ENCODE results near the gene SLCO2A1.

Gene SLCO2A1

DNA sequence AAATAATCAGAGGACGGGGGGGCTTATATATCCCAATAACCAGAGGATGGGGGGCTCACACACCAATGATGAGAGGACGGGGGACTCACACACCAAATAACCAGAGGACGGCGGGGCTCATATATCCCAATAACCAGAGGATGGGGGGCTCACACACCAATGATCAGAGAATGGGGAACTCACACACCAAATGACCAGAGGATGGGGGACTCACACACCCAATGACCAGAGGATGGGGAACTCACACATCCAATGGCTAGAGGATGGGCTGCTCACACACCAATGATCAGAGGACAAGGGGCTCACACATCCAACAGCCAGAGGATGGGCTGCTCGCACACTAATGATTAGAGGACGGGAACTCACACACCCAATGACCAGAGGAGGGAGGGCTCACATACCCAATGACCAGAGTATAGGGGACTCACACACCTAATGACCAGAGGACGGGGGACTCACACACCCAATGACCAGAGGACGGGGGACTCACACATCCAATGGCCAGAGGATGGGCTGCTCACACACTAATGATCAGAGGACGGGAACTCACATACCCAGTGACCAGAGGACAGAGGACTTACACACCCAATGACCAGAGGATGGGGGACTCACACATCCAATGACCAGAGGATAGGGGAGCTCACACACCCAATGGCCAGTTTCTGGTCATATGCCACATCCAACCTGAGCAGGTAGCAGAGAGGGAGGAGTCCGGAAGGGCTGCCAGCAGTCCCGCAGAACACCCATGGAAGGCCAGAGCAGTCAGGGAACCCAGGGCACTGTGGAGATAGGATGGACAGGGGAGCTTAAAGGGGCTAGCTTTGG, 144.6 kb downstream of the SLCO2A1 start:
- H3K27me3 ChIP-seq (ENCODE audit: control insufficient read depth in 2 of 2, insufficient read depth in 2 of 2, low read length in 2 of 2), result no peaks in the 10 kb centered on the region
- no peaks in the 10 kb centered on the region for H3K9me3 ChIP-seq (ENCODE audit: control insufficient read depth in 2 of 2, low read length in 2 of 2)
- no peaks in the 10 kb centered on the region for H3K36me3 ChIP-seq (ENCODE audit: control insufficient read depth in 2 of 2, insufficient read depth in 2 of 2, low read length in 2 of 2)
- no peak overlapping the region for H3K27ac ChIP-seq (ENCODE audit: low read depth in 2 of 2, low read length in 2 of 2)
- no peak overlapping the region for H3K9ac ChIP-seq (ENCODE audit: low read depth in 1 of 2, low read length in 2 of 2)
- no peak overlapping the region for H3K4me3 ChIP-seq (ENCODE audit: low read length in 2 of 2)
- H3K4me1 ChIP-seq (ENCODE audit: control insufficient read depth in 2 of 2, insufficient read depth in 2 of 2, low read length in 2 of 2), result peaks cover 3 to 6% of the 10 kb centered on the region in 2 donors

DNA sequence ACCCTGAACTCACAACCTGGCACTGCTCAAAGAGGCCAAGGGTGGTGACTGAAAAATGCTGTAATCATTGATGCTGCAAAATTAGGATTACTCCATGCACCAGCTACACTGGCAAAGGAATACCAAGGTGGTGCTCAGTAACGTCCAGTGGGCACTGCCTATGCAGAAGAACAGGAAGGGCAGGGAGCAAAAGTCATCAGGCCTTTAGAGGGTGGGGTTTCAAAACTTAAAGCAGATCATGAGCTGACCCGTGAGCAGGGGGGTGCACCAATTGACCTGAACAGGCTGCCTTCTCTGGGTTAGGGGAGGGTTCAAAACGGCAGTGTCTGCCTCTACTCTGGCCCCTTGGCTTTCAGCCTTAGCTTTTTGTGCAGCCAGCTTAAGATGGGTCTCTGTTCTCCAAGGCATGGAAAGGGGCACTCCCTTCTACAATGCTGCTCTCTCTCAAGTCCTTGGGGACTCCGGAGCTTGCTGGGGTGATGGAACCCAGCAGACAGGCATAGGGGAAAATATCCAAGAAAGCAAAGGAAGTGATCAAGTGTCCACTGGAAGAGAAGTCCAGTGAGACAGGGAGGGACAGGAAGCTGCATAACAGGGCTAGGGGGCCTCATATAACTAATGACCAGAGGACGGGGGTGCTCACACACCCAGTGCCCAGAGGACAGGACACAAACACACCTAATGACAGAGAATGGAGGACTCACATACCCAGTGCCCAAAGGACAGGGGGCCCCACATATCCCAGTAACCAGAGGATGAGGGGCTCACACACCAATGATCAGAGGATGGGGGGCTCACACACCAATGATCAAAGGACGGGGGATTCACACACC, 145.5 kb downstream of the SLCO2A1 start:
- Histone ChIP-seq H3K9me3 (ENCODE audit: control insufficient read depth in 2 of 2, low read length in 2 of 2) (no peaks in the 10 kb centered on the region), H3K27me3 (ENCODE audit: control insufficient read depth in 2 of 2, insufficient read depth in 2 of 2, low read length in 2 of 2) (no peaks in the 10 kb centered on the region), H3K4me1 (ENCODE audit: control insufficient read depth in 2 of 2, insufficient read depth in 2 of 2, low read length in 2 of 2) (peaks cover 3 to 6% of the 10 kb centered on the region in 2 donors), H3K9ac (ENCODE audit: low read depth in 1 of 2, low read length in 2 of 2) (no peak overlapping the region), H3K4me3 (ENCODE audit: low read length in 2 of 2) (no peak overlapping the region), H3K27ac (ENCODE audit: low read depth in 2 of 2, low read length in 2 of 2) (no peak overlapping the region), H3K36me3 (ENCODE audit: control insufficient read depth in 2 of 2, insufficient read depth in 2 of 2, low read length in 2 of 2) (no peaks in the 10 kb centered on the region)

DNA sequence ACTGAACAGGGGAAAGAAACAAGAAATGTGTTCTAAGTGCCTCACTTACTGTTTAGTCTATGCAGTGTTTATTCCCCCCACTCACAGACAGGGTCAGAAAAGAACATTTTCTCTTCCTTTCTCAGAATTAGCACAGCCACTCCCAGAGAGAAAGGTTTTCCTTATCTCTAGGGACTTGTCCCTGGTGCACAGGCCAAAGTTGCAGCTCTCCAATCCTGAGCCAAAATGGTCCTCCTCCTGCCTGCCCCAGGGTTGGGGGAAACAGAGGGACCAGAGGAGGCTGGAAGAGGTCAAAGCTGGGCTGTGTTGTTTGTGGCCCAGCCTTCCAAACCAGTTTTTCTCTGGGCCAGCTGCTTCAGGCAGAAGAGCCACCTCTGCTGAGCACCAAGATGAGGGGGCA, 146.1 kb downstream of the SLCO2A1 start:
- H3K9ac ChIP-seq (ENCODE audit: low read depth in 1 of 2, low read length in 2 of 2), result no peak overlapping the region
- no peaks in the 10 kb centered on the region for H3K36me3 ChIP-seq (ENCODE audit: control insufficient read depth in 2 of 2, insufficient read depth in 2 of 2, low read length in 2 of 2)
- no peak overlapping the region for H3K4me3 ChIP-seq (ENCODE audit: low read length in 2 of 2)
- no peaks in the 10 kb centered on the region for H3K27me3 ChIP-seq (ENCODE audit: control insufficient read depth in 2 of 2, insufficient read depth in 2 of 2, low read length in 2 of 2)
- H3K27ac ChIP-seq (ENCODE audit: low read depth in 2 of 2, low read length in 2 of 2), result no peak overlapping the region
- H3K4me1 ChIP-seq (ENCODE audit: control insufficient read depth in 2 of 2, insufficient read depth in 2 of 2, low read length in 2 of 2), result peaks cover 3 to 6% of the 10 kb centered on the region in 2 donors
- H3K9me3 ChIP-seq (ENCODE audit: control insufficient read depth in 2 of 2, low read length in 2 of 2), result no peaks in the 10 kb centered on the region

DNA sequence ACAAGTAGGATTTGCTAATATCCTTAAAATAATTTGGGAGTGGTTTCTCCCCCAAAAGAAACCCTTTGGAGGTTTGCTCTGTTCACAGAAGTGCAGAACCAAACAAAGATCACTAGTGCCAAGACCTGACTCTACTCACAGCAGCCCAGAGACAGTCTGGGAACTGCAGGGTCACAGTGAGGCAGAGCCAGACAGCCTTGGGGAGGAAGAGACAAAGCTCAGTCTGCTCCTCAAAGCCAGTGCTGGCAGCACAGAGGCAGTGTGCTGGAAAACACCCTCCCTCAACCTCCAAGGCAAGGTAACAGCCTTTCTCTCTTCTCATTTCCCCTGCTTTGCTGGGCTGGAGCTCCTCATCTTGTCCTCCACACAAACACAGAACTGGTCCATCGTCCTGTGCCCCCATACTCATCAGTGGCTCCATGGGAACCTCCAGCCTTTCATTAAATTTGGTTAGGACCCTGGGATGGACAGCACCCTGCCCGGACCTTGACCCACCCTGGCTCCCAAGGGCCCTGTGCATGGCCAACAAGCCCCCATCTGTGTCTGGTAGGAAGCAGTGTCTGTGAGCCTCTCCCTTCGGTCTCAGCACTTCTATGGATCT, 146.6 kb downstream of the SLCO2A1 start:
- peaks cover 3 to 6% of the 10 kb centered on the region in 2 donors for H3K4me1 ChIP-seq (ENCODE audit: control insufficient read depth in 2 of 2, insufficient read depth in 2 of 2, low read length in 2 of 2)
- H3K9me3 ChIP-seq (ENCODE audit: control insufficient read depth in 2 of 2, low read length in 2 of 2), result no peaks in the 10 kb centered on the region
- H3K9ac ChIP-seq (ENCODE audit: low read depth in 1 of 2, low read length in 2 of 2), result no peak overlapping the region
- peak overlapping the region; percentile 44 to 52 for H3K27ac ChIP-seq (ENCODE audit: low read depth in 2 of 2, low read length in 2 of 2)
- H3K4me3 ChIP-seq (ENCODE audit: low read length in 2 of 2), result no peak overlapping the region
- no peaks in the 10 kb centered on the region for H3K27me3 ChIP-seq (ENCODE audit: control insufficient read depth in 2 of 2, insufficient read depth in 2 of 2, low read length in 2 of 2)
- H3K36me3 ChIP-seq (ENCODE audit: control insufficient read depth in 2 of 2, insufficient read depth in 2 of 2, low read length in 2 of 2), result no peaks in the 10 kb centered on the region

DNA sequence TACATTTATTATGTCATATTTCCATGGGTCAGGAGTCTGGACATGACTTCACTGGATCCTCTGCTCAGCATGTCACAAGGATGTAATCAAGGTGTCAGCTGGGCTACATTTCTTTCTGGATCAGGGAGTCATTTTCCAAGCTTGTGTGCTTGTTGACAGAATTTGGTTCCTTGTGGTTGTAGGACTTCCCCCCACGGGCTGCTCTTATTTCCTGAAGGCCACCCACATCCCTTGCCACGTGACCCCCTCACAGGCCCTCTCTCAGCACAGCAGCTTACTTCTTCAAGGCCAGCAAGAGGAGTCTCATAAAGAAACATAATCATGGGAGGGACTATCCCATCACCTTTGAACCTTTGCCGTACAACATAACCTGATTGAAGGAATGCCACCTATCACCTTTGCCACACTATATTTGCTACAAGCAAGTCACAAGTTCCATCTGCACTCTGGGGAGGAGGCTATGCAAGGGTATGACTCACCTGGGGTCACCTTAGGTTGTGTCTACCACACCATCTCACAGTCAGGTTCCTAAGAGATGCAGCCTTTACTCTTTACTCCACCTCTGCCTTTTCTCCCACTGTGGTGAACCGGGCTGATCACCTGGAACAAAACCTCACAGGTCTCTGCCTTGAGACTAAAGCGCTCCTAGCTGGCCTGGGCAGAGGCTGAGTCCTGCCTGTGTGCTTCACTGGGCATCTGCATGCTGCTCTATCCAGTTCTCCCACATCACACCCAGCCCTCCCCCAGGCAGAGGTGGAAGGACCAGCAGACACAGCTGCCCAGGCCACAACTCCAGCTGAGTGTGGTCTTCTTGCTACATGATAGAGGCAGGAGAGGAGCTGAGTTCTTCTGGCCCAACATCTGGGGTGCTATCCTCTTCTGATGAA, 147.5 kb downstream of the SLCO2A1 start:
- Histone ChIP-seq H3K36me3 (ENCODE audit: control insufficient read depth in 2 of 2, insufficient read depth in 2 of 2, low read length in 2 of 2) (no peaks in the 10 kb centered on the region), H3K27ac (ENCODE audit: low read depth in 2 of 2, low read length in 2 of 2) (peak overlapping the region; percentile 44 to 52), H3K9ac (ENCODE audit: low read depth in 1 of 2, low read length in 2 of 2) (no peak overlapping the region), H3K4me3 (ENCODE audit: low read length in 2 of 2) (no peak overlapping the region), H3K27me3 (ENCODE audit: control insufficient read depth in 2 of 2, insufficient read depth in 2 of 2, low read length in 2 of 2) (no peaks in the 10 kb centered on the region), H3K4me1 (ENCODE audit: control insufficient read depth in 2 of 2, insufficient read depth in 2 of 2, low read length in 2 of 2) (peaks cover 3 to 4% of the 10 kb centered on the region in 2 donors), H3K9me3 (ENCODE audit: control insufficient read depth in 2 of 2, low read length in 2 of 2) (no peaks in the 10 kb centered on the region)

DNA sequence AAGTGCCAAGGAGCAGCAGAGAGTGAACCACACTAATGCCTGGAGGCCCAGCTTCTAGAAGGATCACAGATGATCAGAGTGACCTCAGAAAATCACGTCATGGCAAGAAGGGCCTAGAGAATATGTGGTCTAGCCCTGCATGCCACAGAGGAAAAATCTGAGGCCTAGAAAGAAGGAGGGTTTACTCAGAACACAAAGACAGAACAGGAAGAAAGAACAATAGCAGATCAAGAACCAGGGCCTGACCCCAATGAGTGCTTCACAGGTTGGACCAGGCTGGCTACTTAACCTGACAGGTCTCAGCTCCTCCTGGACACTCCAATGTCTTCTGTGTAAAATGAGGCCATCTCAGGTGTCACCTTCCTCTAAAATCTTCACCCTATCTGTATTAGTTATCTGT, 148.2 kb downstream of the SLCO2A1 start:
- Histone ChIP-seq H3K4me1 (ENCODE audit: control insufficient read depth in 2 of 2, insufficient read depth in 2 of 2, low read length in 2 of 2) (peaks cover 3 to 4% of the 10 kb centered on the region in 2 donors), H3K9me3 (ENCODE audit: control insufficient read depth in 2 of 2, low read length in 2 of 2) (no peaks in the 10 kb centered on the region), H3K4me3 (ENCODE audit: low read length in 2 of 2) (no peak overlapping the region), H3K36me3 (ENCODE audit: control insufficient read depth in 2 of 2, insufficient read depth in 2 of 2, low read length in 2 of 2) (no peaks in the 10 kb centered on the region), H3K27ac (ENCODE audit: low read depth in 2 of 2, low read length in 2 of 2) (peak overlapping the region in 1 of 2 donors; percentile 39), H3K27me3 (ENCODE audit: control insufficient read depth in 2 of 2, insufficient read depth in 2 of 2, low read length in 2 of 2) (no peaks in the 10 kb centered on the region), H3K9ac (ENCODE audit: low read depth in 1 of 2, low read length in 2 of 2) (no peak overlapping the region)

DNA sequence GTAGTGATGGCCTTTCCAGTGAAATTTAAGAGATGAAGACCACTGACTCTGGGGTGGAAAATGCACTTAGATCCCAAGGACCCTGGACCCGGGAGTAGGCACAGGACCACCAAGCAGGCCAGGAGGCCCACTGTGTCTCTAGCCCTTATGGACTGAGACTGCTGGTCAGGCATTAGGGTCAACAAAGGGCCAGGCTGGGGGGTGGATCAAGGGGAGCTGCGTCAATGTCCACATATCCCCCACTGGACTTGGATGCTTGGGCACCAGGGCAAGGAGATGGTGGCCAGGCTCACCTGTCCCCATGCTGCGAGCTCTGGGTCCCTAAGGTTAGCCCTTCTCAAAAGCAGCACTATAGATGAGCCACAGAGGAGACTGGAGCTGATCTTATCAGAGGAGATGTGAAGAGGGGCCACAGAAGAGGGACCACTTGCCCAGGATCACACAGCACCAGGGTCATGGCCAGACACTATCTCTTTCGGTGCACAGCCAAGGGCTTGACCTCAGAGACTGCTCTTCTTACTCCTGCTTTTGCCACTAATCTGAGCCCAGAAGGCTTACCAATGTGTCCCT, 148.8 kb downstream of the SLCO2A1 start:
- H3K36me3 ChIP-seq (ENCODE audit: control insufficient read depth in 2 of 2, insufficient read depth in 2 of 2, low read length in 2 of 2), result no peaks in the 10 kb centered on the region
- H3K4me1 ChIP-seq (ENCODE audit: control insufficient read depth in 2 of 2, insufficient read depth in 2 of 2, low read length in 2 of 2), result peaks cover 3 to 4% of the 10 kb centered on the region in 2 donors
- H3K9ac ChIP-seq (ENCODE audit: low read depth in 1 of 2, low read length in 2 of 2), result no peak overlapping the region
- H3K27ac ChIP-seq (ENCODE audit: low read depth in 2 of 2, low read length in 2 of 2), result peak overlapping the region in 1 of 2 donors; percentile 39
- H3K4me3 ChIP-seq (ENCODE audit: low read length in 2 of 2), result no peak overlapping the region
- no peaks in the 10 kb centered on the region for H3K9me3 ChIP-seq (ENCODE audit: control insufficient read depth in 2 of 2, low read length in 2 of 2)
- H3K27me3 ChIP-seq (ENCODE audit: control insufficient read depth in 2 of 2, insufficient read depth in 2 of 2, low read length in 2 of 2), result no peaks in the 10 kb centered on the region

DNA sequence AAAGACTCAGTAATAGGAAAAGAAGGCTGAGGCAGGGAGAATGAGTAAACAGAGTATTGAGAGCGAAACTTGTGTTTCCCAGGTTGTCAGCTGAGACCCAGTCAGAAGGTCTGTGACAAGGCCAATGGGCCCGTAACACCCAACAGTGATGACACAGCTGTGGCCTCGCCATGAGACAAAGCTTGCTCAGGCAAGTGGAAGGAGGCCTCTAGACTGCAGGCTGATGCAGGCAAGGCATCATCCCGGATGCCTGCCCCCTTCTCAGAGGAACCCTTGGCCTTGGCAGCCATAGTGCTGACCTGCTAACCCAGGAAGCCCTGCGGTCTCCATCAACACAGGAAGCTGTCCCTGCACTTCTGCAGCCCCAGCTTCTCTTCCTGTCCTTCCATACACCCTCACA, 149.4 kb downstream of the SLCO2A1 start:
- no peak overlapping the region for H3K4me3 ChIP-seq (ENCODE audit: low read length in 2 of 2)
- no peaks in the 10 kb centered on the region for H3K9me3 ChIP-seq (ENCODE audit: control insufficient read depth in 2 of 2, low read length in 2 of 2)
- no peak overlapping the region for H3K27ac ChIP-seq (ENCODE audit: low read depth in 2 of 2, low read length in 2 of 2)
- no peaks in the 10 kb centered on the region for H3K27me3 ChIP-seq (ENCODE audit: control insufficient read depth in 2 of 2, insufficient read depth in 2 of 2, low read length in 2 of 2)
- H3K9ac ChIP-seq (ENCODE audit: low read depth in 1 of 2, low read length in 2 of 2), result no peak overlapping the region
- no peaks in the 10 kb centered on the region for H3K36me3 ChIP-seq (ENCODE audit: control insufficient read depth in 2 of 2, insufficient read depth in 2 of 2, low read length in 2 of 2)
- peaks cover 3 to 4% of the 10 kb centered on the region in 2 donors for H3K4me1 ChIP-seq (ENCODE audit: control insufficient read depth in 2 of 2, insufficient read depth in 2 of 2, low read length in 2 of 2)

DNA sequence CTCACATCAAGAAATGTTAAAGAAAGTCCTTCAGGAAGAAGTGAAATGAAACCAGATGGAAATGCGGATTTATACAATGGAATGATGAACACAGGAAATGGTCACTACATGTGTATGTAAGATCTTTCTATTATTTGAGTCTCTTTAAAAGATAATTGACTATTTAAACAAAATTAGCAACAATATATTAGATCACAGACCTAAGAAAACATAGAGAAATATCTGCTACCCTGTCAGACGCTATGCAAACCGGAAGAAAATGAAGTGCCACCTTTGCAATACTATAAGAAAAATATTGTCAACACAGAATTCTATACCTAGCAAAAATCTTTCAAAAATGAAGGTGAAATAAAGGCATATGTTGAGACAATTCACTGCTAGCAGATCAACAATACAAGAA, 151.2 kb downstream of the SLCO2A1 start:
- Histone ChIP-seq H3K9ac (ENCODE audit: low read depth in 1 of 2, low read length in 2 of 2) (no peak overlapping the region), H3K9me3 (ENCODE audit: control insufficient read depth in 2 of 2, low read length in 2 of 2) (no peaks in the 10 kb centered on the region), H3K27me3 (ENCODE audit: control insufficient read depth in 2 of 2, insufficient read depth in 2 of 2, low read length in 2 of 2) (no peaks in the 10 kb centered on the region), H3K27ac (ENCODE audit: low read depth in 2 of 2, low read length in 2 of 2) (no peak overlapping the region), H3K36me3 (ENCODE audit: control insufficient read depth in 2 of 2, insufficient read depth in 2 of 2, low read length in 2 of 2) (no peaks in the 10 kb centered on the region), H3K4me1 (ENCODE audit: control insufficient read depth in 2 of 2, insufficient read depth in 2 of 2, low read length in 2 of 2) (peaks cover 3 to 4% of the 10 kb centered on the region in 2 donors), H3K4me3 (ENCODE audit: low read length in 2 of 2) (no peak overlapping the region)

Measured in mucosa of rectum (tissue), 2 donors.